H1 (cell line): ENCODE measurements around the gene PKMYT1.

Experiments
- GABPA ChIP-seq: IDR thresholded peaks from 2 replicates; pipeline ENCODE4 v1.6.1; 2011; ENCODE audit warnings: mild to moderate bottlenecking, low read length, moderate library complexity, borderline replicate concordance; ENCODE audit not compliant: insufficient read depth
- RNF2 ChIP-seq: fragments of 200-900, 300-1000 bp; sonication (generic); IDR thresholded peaks from 2 replicates; pipeline ENCODE4 v1.7.1; 2016; ENCODE audit warnings: borderline replicate concordance, low read depth, mild to moderate bottlenecking, antibody characterized with exemption, low read length; ENCODE audit not compliant: poor library complexity, severe bottlenecking; ENCODE audit errors: missing control alignments
- SIX5 ChIP-seq: IDR thresholded peaks from 2 replicates; pipeline ENCODE4 v1.6.1; 2011; ENCODE audit warnings: mild to moderate bottlenecking, low read depth, low read length
- SP1 ChIP-seq: IDR thresholded peaks from 2 replicates; pipeline ENCODE4 v1.6.1; 2011; ENCODE audit warnings: low read depth, low read length
- TCF12 ChIP-seq: IDR thresholded peaks from 2 replicates; pipeline ENCODE4 v1.6.1; 2011; ENCODE audit warnings: low read depth, mild to moderate bottlenecking, low read length
- TF ChIP-seq, protein P1 (sequence below), 3 experiments: IDR thresholded peaks; 1 replicate in 2 of 3; 2 replicates in 1 of 3; pipeline versions ENCODE4 v1.5.1 to v1.6.1; 2011; ENCODE audit warnings: low read length in 3 of 3, mild to moderate bottlenecking in 3 of 3, inconsistent platforms in 2 of 3, low read depth in 1 of 3, moderate library complexity in 1 of 3; ENCODE audit not compliant: insufficient read depth in 1 of 3; ENCODE audit errors: control extremely low read depth in 1 of 3

DNA sequence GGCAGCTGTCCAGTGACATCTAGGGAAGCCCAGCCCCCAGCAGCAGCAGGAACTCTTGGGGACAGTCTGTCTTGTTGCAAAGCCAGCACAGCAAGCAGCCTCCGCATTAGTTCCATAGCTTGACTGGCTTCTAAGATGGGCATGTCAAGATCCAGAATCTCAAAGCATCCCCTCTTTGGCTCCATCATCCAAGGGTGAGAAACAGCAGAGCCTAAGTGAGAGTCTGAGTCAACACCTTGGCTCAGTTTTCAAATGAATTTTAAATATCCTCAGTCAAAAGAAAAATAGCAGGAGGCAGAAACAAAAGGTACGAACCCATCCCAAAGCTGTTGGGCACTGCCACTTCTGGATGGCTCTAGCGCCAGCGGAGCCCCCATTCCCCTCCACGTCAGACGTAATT is 34.7 kb upstream of the PKMYT1 start:
- no peak for TF ChIP-seq SP1
- TF ChIP-seq, protein P1, sequence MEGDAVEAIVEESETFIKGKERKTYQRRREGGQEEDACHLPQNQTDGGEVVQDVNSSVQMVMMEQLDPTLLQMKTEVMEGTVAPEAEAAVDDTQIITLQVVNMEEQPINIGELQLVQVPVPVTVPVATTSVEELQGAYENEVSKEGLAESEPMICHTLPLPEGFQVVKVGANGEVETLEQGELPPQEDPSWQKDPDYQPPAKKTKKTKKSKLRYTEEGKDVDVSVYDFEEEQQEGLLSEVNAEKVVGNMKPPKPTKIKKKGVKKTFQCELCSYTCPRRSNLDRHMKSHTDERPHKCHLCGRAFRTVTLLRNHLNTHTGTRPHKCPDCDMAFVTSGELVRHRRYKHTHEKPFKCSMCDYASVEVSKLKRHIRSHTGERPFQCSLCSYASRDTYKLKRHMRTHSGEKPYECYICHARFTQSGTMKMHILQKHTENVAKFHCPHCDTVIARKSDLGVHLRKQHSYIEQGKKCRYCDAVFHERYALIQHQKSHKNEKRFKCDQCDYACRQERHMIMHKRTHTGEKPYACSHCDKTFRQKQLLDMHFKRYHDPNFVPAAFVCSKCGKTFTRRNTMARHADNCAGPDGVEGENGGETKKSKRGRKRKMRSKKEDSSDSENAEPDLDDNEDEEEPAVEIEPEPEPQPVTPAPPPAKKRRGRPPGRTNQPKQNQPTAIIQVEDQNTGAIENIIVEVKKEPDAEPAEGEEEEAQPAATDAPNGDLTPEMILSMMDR (IDR thresholded peaks at IDR 0.05; ENCODE audit: control extremely low read depth in 1 of 3, insufficient read depth in 1 of 3, low read depth in 1 of 3, low read length in 3 of 3), result no peak
- TF ChIP-seq TCF12, result no peak
- no peak for TF ChIP-seq GABPA
- no peak for TF ChIP-seq SIX5
- no peak for TF ChIP-seq RNF2
